Activated CD4-positive, CD25-positive, alpha-beta regulatory T cell treated with anti-CD3 and anti-CD28 coated beads, Interleukin-2, amount 50 U/mL, for 16 hours (primary cell): ENCODE results near the gene CFLAR.
"Not testable (repeated sequence)": the region's sequence is repeated elsewhere in the genome, so short reads cannot be mapped to it uniquely, and the experiment has no call there.

Source experiments
- DNase-seq: peaks from one replicate; pipeline ENCODE4 v3.0.0-alpha.2; 2020; ENCODE audit warnings: low read depth, low spot score

The CFLAR gene

GRCh38 chr2:201182650-201183364 lies 66.8 kb downstream of the CFLAR start, which contains the start of gene CASP10:
TSS of gene CASP10 (plus strand) at chr2:201183141. CDS start at chr2:201185778, 2,637 bp downstream.
- DNase-seq, result no peak

GRCh38 chr2:201183365-201183727 lies 67.4 kb downstream of the CFLAR start:
- no peak for DNase-seq

DNA sequence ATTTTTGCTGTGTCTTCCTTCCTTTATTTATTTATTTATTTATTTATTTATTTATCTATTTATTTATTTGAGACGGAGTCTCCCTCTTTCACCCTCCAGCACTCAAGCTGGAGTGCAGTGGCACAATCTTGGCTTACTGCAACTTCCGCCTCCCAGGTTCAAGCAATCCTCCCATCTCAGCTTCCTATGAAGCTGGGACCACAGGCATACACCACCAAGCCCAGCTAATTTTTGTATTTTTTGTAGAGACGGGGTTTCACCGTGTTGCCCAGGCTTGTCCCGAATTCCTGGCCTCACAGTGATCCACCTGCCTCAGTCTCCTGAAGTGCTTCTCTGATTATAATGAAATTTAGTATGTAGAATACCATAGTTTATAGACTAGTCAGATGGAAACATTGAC lies 67.9 kb downstream of the CFLAR start:
- not testable (repeated sequence) for DNase-seq

- DNase-seq, result not testable (repeated sequence)
Observed at GRCh38 chr2:201184248-201184647, 68.3 kb downstream of the CFLAR start.

DNA sequence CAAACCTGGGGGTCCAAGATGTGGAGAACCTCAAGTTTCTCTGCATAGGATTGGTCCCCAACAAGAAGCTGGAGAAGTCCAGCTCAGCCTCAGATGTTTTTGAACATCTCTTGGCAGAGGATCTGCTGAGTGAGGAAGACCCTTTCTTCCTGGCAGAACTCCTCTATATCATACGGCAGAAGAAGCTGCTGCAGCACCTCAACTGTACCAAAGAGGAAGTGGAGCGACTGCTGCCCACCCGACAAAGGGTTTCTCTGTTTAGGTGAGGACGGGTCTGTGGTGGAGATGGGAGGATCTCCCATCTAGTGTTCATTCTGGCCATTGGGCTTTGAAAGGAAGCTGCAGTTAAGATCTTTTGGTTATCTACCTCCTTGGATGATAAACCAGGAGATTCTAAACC lies 69.9 kb downstream of the CFLAR start:
- DNase-seq, result no peak

GRCh38 chr2:201186982-201187381 lies 71.0 kb downstream of the CFLAR start:
- DNase-seq, result no peak

DNA sequence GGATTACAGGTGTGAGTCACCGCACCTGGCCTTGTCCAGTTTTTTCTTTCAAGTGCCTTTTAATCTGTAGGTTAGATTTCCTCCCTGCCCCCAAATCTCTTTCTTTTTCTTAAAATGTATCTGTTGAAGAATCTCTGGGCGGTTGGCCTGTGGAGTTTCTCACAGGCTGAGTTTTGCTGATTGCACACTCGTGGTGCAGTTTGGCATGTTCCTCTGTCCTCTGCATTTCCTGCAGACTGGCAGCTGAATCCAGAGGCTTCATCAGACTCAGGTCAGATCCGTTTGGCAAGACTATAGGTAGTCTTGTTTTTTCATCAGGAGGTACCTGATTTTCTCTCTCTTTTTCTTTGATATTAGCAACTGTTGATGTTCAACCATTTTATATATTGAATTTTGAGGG lies 72.5 kb downstream of the CFLAR start:
- no peak for DNase-seq

- no peak for DNase-seq
Observed at GRCh38 chr2:201191132-201191875, 75.3 kb downstream of the CFLAR start.

GRCh38 chr2:201194097-201194496 lies 78.1 kb downstream of the CFLAR start:
- no peak for DNase-seq

GRCh38 chr2:201195331-201195730 lies 79.4 kb downstream of the CFLAR start:
- no peak for DNase-seq

DNA sequence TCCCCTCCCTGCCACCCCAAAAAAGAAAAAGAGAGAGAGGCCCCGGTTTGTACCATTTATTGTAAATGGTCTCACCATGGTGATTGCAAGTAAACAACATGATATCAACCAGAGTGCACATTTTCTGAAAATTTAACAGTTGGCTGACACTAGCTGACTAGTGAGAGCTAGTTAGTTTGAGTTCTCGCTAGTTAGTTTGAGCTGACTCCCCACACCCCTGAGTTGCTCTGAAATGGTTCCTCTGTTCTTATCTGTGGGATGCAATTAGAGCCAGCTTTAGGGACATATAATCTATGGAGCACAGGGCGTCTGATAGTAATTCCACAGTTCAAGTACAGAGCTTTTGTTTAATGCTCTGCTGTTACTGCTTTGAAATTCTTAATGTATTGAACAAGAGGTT lies 80.0 kb downstream of the CFLAR start:
- no peak for DNase-seq

DNA sequence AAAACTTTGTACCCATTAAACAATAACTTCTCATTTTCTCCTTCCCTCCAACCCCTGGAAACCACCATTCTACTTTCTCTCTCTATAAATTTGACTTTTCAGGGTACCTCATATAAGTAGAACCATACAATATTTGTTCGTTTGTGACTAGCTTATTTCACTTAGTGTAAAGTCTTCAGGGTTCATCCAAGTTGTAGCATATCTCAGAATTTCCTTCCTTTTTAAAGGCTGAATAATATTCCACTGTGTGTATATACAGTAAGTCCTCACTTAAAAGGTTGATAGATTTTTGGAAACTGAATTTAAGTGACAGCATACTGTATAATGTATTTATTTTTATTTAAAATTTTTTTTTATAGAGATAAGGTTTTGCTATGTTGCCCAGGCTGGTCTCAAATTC lies 80.8 kb downstream of the CFLAR start:
- DNase-seq, result no peak

DNA sequence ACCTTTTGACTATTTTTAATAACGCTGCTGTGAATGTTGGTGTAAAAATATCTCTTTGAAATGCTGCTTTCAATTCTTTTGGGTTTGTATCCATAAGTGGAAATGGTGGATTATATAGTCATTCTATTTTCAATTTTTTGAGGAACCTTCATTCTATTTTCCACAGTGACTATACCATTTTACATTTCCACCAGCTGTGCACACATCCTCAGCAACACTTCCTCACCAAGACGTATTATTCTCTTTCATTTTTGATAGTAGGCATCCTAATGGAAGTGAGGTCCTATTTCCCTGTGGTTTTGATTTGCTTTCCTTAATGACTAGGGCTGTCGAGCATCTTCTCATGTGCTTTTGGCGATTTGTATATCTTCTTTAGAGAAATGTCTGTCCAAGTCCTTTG lies 81.8 kb downstream of the CFLAR start:
- DNase-seq, result no peak

DNA sequence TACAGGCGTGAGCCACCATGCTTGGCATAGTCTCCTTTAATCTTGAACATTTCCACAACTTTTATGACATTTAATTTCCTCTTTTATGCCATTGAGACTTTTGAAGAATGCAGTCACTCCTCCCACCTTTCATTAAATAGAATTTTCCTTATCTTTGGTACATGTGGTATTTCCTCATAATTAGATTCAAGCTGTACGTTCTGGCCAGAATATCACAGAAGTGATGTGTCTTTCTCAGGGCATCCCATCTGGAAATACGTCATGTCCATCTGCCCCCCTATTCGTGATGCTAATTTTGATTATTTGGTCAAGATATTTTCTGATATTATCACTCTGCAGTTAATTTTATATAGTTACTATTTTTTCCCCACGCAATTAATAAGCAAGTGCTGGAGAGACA lies 83.9 kb downstream of the CFLAR start:
- DNase-seq, result no peak

- DNase-seq, result no peak
Observed at GRCh38 chr2:201200345-201200744, 84.4 kb downstream of the CFLAR start.

- DNase-seq, result no peak
Observed at GRCh38 chr2:201201371-201201770, 85.4 kb downstream of the CFLAR start.

DNA sequence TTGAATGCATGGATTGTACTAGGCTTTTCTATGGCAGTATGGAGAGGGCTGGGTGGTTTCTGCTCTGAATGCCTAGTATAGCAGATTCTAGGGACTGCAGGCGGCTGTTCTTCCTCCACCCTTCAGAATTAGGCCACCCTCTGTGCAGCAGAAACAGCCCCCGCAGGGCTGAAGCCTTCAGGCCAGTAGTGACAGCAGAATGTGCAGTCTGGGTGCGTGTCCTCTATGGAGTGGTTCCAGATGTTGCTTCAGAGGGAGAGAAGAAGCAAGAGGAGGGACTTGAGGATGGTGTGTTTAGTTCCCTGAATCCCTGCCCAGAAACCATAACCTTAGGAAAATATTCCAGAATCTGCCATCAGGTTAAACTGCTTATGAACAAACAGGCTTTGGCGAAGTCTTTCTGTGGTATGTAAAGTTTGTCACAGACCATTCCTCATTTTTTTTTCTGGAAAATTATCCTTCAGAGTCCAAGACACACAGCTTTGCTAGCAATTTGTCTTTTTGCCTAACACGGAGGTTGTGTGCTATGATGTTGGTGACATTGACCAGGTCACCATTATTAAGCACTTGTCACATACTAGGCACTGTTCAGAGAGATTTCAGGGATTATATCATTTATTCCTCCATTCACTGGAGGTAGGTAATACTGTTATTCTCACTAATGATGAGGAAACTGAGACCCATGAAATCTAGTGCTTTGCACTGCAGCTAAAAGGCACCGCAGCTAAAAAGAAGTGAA lies 88.1 kb downstream of the CFLAR start:
- DNase-seq, result no peak

GRCh38 chr2:201204655-201205514 lies 88.9 kb downstream of the CFLAR start:
- DNase-seq, result no peak

- no peak for DNase-seq
Observed at GRCh38 chr2:201205515-201205849, 89.5 kb downstream of the CFLAR start.

DNA sequence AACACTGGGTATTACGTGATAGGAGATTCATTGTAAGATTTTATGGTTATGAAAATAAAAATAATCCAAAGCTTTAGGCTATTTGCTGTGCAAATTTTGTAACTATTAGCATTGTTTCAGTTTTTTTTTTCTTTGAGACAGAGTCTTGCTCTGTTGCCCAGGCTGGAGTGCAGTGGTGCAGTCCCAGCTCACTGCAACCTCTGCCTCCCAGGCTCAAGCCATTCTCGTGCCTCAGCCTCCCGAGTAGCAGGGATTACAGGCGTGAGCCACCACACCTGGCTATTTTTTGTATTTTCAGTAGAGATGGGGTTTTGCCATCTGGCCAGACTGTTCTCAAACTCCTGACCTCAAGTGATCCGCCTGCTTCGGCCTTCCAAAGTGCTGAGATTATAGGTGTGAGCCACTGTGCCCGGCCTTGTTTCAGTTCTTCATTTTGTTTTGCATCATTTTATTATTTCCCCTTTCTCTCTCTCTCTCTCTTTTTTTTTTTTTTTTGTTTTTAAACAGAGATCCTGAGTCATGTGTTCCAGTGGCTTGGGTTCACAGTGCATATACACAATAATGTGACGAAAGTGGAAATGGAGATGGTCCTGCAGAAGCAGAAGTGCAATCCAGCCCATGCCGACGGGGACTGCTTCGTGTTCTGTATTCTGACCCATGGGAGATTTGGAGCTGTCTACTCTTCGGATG lies 92.7 kb downstream of the CFLAR start:
- no peak for DNase-seq

GRCh38 chr2:201215963-201216362 lies 100.0 kb downstream of the CFLAR start:
- DNase-seq, result no peak
